Smooth muscle cell of the brain vasculature (primary cell): ENCODE measurements around the gene CAMK1.

Experiments
- DNase-seq: peaks from one replicate; pipeline ENCODE4 v3.0.0-alpha.2; 2012; ENCODE audit warnings: low read depth, low spot score

The CAMK1 gene

GRCh38 chr3:9793161-9793781 lies 23.5 kb upstream of the CAMK1 start:
- DNase-seq, result no peak

- DNase-seq, result peak; percentile 88
These were observed 22.8 kb upstream of the CAMK1 start, which contains the start of the genes ARPC4 and TADA3 for GRCh38 chr3:9792405-9793160. TSS of gene ARPC4 (plus strand) at chr3:9793082. CDS start at chr3:9793122, 40 bp downstream. TSS of gene TADA3 (minus strand) at chr3:9792473. CDS start at chr3:9791466, 1,007 bp downstream.

GRCh38 chr3:9791790-9792404 lies 22.1 kb upstream of the CAMK1 start:
- DNase-seq, result no peak

GRCh38 chr3:9791127-9791526 lies 21.4 kb upstream of the CAMK1 start:
- no peak for DNase-seq

- no peak for DNase-seq
These were observed 18.0 kb upstream of the CAMK1 start for GRCh38 chr3:9787714-9788113.

- DNase-seq, result no peak
These were observed 17.3 kb upstream of the CAMK1 start for GRCh38 chr3:9786825-9787669.

GRCh38 chr3:9786209-9786739 lies 16.5 kb upstream of the CAMK1 start:
- no peak for DNase-seq

GRCh38 chr3:9785602-9786001 lies 15.9 kb upstream of the CAMK1 start:
- no peak for DNase-seq

GRCh38 chr3:9784965-9785364 lies 15.2 kb upstream of the CAMK1 start:
- no peak for DNase-seq

GRCh38 chr3:9783954-9784353 lies 14.2 kb upstream of the CAMK1 start:
- no peak for DNase-seq

GRCh38 chr3:9782770-9783169 lies 13.0 kb upstream of the CAMK1 start:
- no peak for DNase-seq

GRCh38 chr3:9781978-9782603 lies 12.3 kb upstream of the CAMK1 start:
- DNase-seq, result no peak

- no peak for DNase-seq
These were observed 11.8 kb upstream of the CAMK1 start for GRCh38 chr3:9781551-9781950.

GRCh38 chr3:9780910-9781309 lies 11.2 kb upstream of the CAMK1 start:
- DNase-seq, result no peak

GRCh38 chr3:9780458-9780812 lies 10.7 kb upstream of the CAMK1 start:
- DNase-seq, result no peak

- no peak for DNase-seq
These were observed 10.1 kb upstream of the CAMK1 start for GRCh38 chr3:9779721-9780457.

- no peak for DNase-seq
These were observed 9.4 kb upstream of the CAMK1 start for GRCh38 chr3:9779075-9779593.

GRCh38 chr3:9778143-9779074 lies 8.7 kb upstream of the CAMK1 start:
- no peak for DNase-seq

GRCh38 chr3:9777694-9778021 lies 7.9 kb upstream of the CAMK1 start:
- no peak for DNase-seq
